ENCODE measurements around the gene UBASH3A. TPM values are rescaled to one million over a fixed set of nuclear protein-coding genes. Genes with fewer than 3 reads are reported as not detected.

The UBASH3A gene
- total RNA-seq, 1 experiment from 2014 or later, result not detected

- Mint-ChIP-seq H3K4me3 (ENCODE audit: unreplicated experiment) (no peak overlapping the region), H3K36me3 (ENCODE audit: insufficient read depth, unreplicated experiment) (no peaks in the 10 kb centered on the region), H3K27ac (ENCODE audit: low read depth, unreplicated experiment) (no peak overlapping the region), H3K9me3 (ENCODE audit: unreplicated experiment) (no peaks in the 10 kb centered on the region), H3K4me1 (ENCODE audit: insufficient read depth, unreplicated experiment) (peaks cover 8% of the 10 kb centered on the region), H3K27me3 (ENCODE audit: insufficient read depth, unreplicated experiment) (peaks cover 20% of the 10 kb centered on the region)
- TF ChIP-seq CTCF (IDR thresholded peaks at IDR 0.05; ENCODE audit: unreplicated experiment), result no peak
- BruUV-seq (replicated peaks), result no TSS peak
- ChIA-PET CTCF (interaction anchor here (0.9 kb wide), 1 partner anchor 20 kb away, joined by 3 read pairs; no protein-coding TSS in a partner anchor), POLR2A (interaction anchor here (1.6 kb wide), 1 partner anchor 8 kb away, joined by 5 read pairs; no protein-coding TSS in a partner anchor)
- intact Hi-C loops (cut with micrococcal nuclease), result no loop called here
- no peak for DNase-seq (ENCODE audit: unreplicated experiment)
Measured at GRCh38 chr21:42489006-42489563, 85.4 kb downstream of the UBASH3A start.

GRCh38 chr21:42489991-42490390 lies 86.3 kb downstream of the UBASH3A start:
- Mint-ChIP-seq H3K4me3 (ENCODE audit: unreplicated experiment) (no peak overlapping the region), H3K4me1 (ENCODE audit: insufficient read depth, unreplicated experiment) (peaks cover 8% of the 10 kb centered on the region), H3K27me3 (ENCODE audit: insufficient read depth, unreplicated experiment) (peaks cover 20% of the 10 kb centered on the region), H3K36me3 (ENCODE audit: insufficient read depth, unreplicated experiment) (no peaks in the 10 kb centered on the region), H3K9me3 (ENCODE audit: unreplicated experiment) (no peaks in the 10 kb centered on the region), H3K27ac (ENCODE audit: low read depth, unreplicated experiment) (no peak overlapping the region)
- no TSS peak for BruUV-seq (replicated peaks)
- CTCF ChIA-PET, result interaction anchor here (0.9 kb wide), 1 partner anchor 21 kb away, joined by 3 read pairs; no protein-coding TSS in a partner anchor
- intact Hi-C loops (cut with micrococcal nuclease), result no loop called here
- no peak for TF ChIP-seq CTCF (IDR thresholded peaks at IDR 0.05; ENCODE audit: unreplicated experiment)
- POLR2A ChIA-PET, result no interaction called here
- DNase-seq (ENCODE audit: unreplicated experiment), result no peak

GRCh38 chr21:42490720-42491119 lies 87.0 kb downstream of the UBASH3A start:
- intact Hi-C loops (cut with micrococcal nuclease), result no loop called here
- peaks cover 20% of the 10 kb centered on the region for H3K27me3 Mint-ChIP-seq (ENCODE audit: insufficient read depth, unreplicated experiment)
- H3K9me3 Mint-ChIP-seq (ENCODE audit: unreplicated experiment), result no peaks in the 10 kb centered on the region
- peaks cover 8% of the 10 kb centered on the region for H3K4me1 Mint-ChIP-seq (ENCODE audit: insufficient read depth, unreplicated experiment)
- no TSS peak for BruUV-seq (replicated peaks)
- no peak overlapping the region for H3K27ac Mint-ChIP-seq (ENCODE audit: low read depth, unreplicated experiment)
- no peak for TF ChIP-seq CTCF (IDR thresholded peaks at IDR 0.05; ENCODE audit: unreplicated experiment)
- DNase-seq (ENCODE audit: unreplicated experiment), result no peak
- ChIA-PET CTCF (no interaction called here), POLR2A (no interaction called here)
- no peaks in the 10 kb centered on the region for H3K36me3 Mint-ChIP-seq (ENCODE audit: insufficient read depth, unreplicated experiment)
- H3K4me3 Mint-ChIP-seq (ENCODE audit: unreplicated experiment), result no peak overlapping the region

GRCh38 chr21:42491328-42491727 lies 87.6 kb downstream of the UBASH3A start:
- POLR2A ChIA-PET, result no interaction called here
- peaks cover 8% of the 10 kb centered on the region for H3K4me1 Mint-ChIP-seq (ENCODE audit: insufficient read depth, unreplicated experiment)
- H3K27ac Mint-ChIP-seq (ENCODE audit: low read depth, unreplicated experiment), result no peak overlapping the region
- no TSS peak for BruUV-seq (replicated peaks)
- CTCF ChIA-PET, result no interaction called here
- H3K9me3 Mint-ChIP-seq (ENCODE audit: unreplicated experiment), result no peaks in the 10 kb centered on the region
- peaks cover 20% of the 10 kb centered on the region for H3K27me3 Mint-ChIP-seq (ENCODE audit: insufficient read depth, unreplicated experiment)
- no peaks in the 10 kb centered on the region for H3K36me3 Mint-ChIP-seq (ENCODE audit: insufficient read depth, unreplicated experiment)
- H3K4me3 Mint-ChIP-seq (ENCODE audit: unreplicated experiment), result no peak overlapping the region
- DNase-seq (ENCODE audit: unreplicated experiment), result no peak
- intact Hi-C loops (cut with micrococcal nuclease), result no loop called here
- TF ChIP-seq CTCF (IDR thresholded peaks at IDR 0.05; ENCODE audit: unreplicated experiment), result no peak

Data from MCF 10A (cell line).